ENCODE measurements around the gene MPHOSPH10.
"Not testable (repeated sequence)": the region's sequence is repeated elsewhere in the genome, so short reads cannot be mapped to it uniquely, and the experiment has no call there.

Gene MPHOSPH10

GRCh38 chr2:71174207-71174606 is 43.8 kb downstream of the MPHOSPH10 start:
- DNase-seq = no peak

GRCh38 chr2:71178836-71179235 is 48.4 kb downstream of the MPHOSPH10 start:
- DNase-seq = not testable (repeated sequence)

- no peak for DNase-seq
These were observed 50.9 kb downstream of the MPHOSPH10 start for GRCh38 chr2:71181316-71181715.

GRCh38 chr2:71183306-71184115 is 53.1 kb downstream of the MPHOSPH10 start:
- DNase-seq = not testable (repeated sequence)

GRCh38 chr2:71186973-71187372 is 56.5 kb downstream of the MPHOSPH10 start:
- no peak for DNase-seq

- no peak for DNase-seq
These were observed 57.2 kb downstream of the MPHOSPH10 start for GRCh38 chr2:71187589-71187988.

- DNase-seq = no peak
These were observed 60.5 kb downstream of the MPHOSPH10 start for GRCh38 chr2:71190656-71191569.

GRCh38 chr2:71191570-71191943 is 61.1 kb downstream of the MPHOSPH10 start:
- no peak for DNase-seq
